ENCODE results near the gene FAM90A1. TPM values are rescaled to one million over a fixed set of nuclear protein-coding genes. Genes with fewer than 3 reads are reported as not detected.
A peak's percentile ranks its signal among the peaks of the same experiment; 100 is the strongest.
"Not testable (repeated sequence)": the region's sequence is repeated elsewhere in the genome, so short reads cannot be mapped to it uniquely, and the experiment has no call there.

Gene FAM90A1
- total RNA-seq, 8 experiments from 2014 or later: 0.31 to 0.93 (median 0.61) TPM

DNA sequence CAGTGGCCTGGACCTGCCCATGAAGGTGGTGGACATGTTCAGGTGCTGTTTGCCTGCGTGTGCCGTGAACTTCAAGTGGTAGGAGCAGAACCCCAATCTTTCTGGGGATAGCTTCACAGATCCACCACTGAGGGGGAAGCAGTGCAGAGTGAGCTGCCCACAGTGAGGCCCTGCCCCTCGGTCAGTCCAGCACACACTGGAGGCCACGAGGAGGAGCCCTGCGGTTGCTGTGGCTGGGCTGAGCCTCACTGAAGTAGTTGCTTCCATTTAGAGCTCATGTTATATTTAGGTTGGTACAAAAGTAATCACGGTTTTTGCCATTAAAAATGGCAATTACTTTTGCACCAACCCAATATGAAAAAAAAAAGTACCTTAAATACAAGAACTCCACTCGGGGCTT lies 2.1 kb upstream of the FAM90A1 start:
- ATAC-seq (replicated peaks in 6 of 8); H3K4me3 ChIP-seq; H3K4me1 ChIP-seq (replicated peaks in 1 of 2); in situ Hi-C loops (cut with MboI; ENCODE audit: low pct_unique_long_range_greater_than_20kb in 2 of 9, low sequenced_read_pairs in 9 of 9, unreplicated experiment in 9 of 9); H3K27ac ChIP-seq: not testable (repeated sequence)
- 66 to 80% methylated on average over 1 to 4 of the region's 7 CpGs; no CpG with 5 or more reads in 8 of the 10 experiments for WGBS, 10 experiments

DNA sequence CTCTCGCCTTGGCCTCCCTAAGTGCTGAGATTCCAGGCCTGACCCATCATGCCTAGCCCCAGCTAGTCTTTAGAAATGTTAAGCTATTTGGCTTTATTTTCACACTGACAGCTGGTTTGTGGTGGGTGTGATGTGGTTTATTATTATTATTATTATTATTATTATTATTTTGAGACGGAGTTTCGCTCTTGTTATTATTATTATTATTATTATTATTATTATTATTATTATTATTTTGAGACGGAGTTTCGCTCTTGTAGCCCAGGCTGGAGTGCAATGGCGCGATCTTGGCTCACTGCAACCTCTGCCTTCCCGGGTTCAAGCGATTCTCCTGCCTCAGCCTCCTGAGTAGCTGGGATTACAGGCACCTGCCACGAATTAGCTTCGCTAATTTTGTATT lies 1.2 kb upstream of the FAM90A1 start:
- ATAC-seq (replicated peaks in 6 of 8); H3K4me3 ChIP-seq; in situ Hi-C loops (cut with MboI; ENCODE audit: low pct_unique_long_range_greater_than_20kb in 2 of 9, low sequenced_read_pairs in 9 of 9, unreplicated experiment in 9 of 9); H3K4me1 ChIP-seq (replicated peaks in 1 of 2); H3K27ac ChIP-seq: not testable (repeated sequence)
- WGBS, 10 experiments: 79 to 100% (median 89%) methylated on average over 2 to 5 of the region's 11 CpGs; no CpG with 5 or more reads in 6 of the 10 experiments

- H3K27ac ChIP-seq; in situ Hi-C loops (cut with MboI; ENCODE audit: low pct_unique_long_range_greater_than_20kb in 2 of 9, low sequenced_read_pairs in 9 of 9, unreplicated experiment in 9 of 9); H3K4me3 ChIP-seq; H3K4me1 ChIP-seq (replicated peaks in 1 of 2); ATAC-seq (replicated peaks in 6 of 8): not testable (repeated sequence)
- WGBS, 10 experiments: 100% methylated on average over 1 of the region's 7 CpGs; no CpG with 5 or more reads in 9 of the 10 experiments
Measured at GRCh38 chr12:8227732-8228077, 287 bp upstream of the FAM90A1 start.

- in situ Hi-C loops (cut with MboI; ENCODE audit: low pct_unique_long_range_greater_than_20kb in 2 of 9, low sequenced_read_pairs in 9 of 9, unreplicated experiment in 9 of 9): no loop called here
- no peak for ATAC-seq (replicated peaks in 6 of 8)
- Histone ChIP-seq H3K27ac (no peak overlapping the region), H3K4me3 (no peak overlapping the region), H3K4me1 (replicated peaks in 1 of 2) (no peaks in the 10 kb centered on the region)
- WGBS, 10 experiments: 0 to 100% (median 86%) methylated on average over 1 to 8 of the region's 8 CpGs; no CpG with 5 or more reads in 1 of the 10 experiments
Measured at GRCh38 chr12:8226355-8226754, 1.1 kb downstream of the FAM90A1 start.

DNA sequence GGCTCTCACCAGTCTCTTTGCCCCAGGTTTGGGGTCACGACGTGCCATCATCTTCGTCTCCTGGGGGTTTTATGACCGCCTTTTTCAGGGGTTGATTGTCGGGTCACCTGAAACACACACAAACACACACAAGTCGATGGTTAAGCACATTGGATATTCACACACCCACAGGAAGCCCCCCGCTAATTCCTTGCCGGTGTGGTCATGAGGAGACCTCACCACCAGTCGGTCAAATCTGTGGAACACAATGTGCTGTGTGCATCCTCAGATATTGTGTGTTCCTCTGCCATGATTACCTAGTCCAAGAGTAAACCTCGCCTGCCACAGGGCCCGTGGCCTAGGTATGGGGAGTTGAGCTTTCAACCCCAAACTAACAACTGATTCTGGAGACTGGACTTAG lies 2.6 kb downstream of the FAM90A1 start:
- H3K4me3 ChIP-seq; ATAC-seq (replicated peaks in 6 of 8); H3K4me1 ChIP-seq (replicated peaks in 1 of 2); H3K27ac ChIP-seq: not testable (repeated sequence)
- in situ Hi-C loops (cut with MboI; ENCODE audit: low pct_unique_long_range_greater_than_20kb in 2 of 9, low sequenced_read_pairs in 9 of 9, unreplicated experiment in 9 of 9): loop anchor here in 1 of 9 experiments (25.0 kb wide), 1 partner anchor 112 kb away; the partner anchor contains the start of gene CLEC4A
- 100% methylated on average over 1 of the region's 11 CpGs; no CpG with 5 or more reads in 9 of the 10 experiments for WGBS, 10 experiments

DNA sequence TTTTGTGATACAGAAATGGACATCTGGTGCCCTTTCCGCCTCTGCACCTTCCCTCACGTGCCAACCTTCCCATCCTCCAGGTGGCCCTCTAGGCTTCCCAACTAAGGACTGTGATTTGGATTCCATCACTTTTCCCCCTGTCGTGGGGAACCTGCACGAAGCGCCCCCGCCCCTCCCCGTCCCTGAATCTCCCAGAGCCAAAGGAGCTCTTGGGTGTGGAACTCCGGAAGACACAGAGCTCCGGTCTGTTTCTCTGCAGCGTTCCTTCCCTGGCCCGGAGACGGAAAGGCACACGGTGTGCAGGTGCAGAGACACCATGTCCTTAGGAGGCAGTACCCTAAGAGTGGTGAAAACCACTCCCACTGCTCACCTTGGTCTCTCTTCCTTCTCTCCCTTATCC lies 3.8 kb downstream of the FAM90A1 start:
- in situ Hi-C loops (cut with MboI; ENCODE audit: low pct_unique_long_range_greater_than_20kb in 2 of 9, low sequenced_read_pairs in 9 of 9, unreplicated experiment in 9 of 9): loop anchor here in 1 of 9 experiments (25.0 kb wide), 1 partner anchor 111 kb away; the partner anchor contains the start of gene CLEC4A
- WGBS, 10 experiments: 61 to 93% (median 92%) methylated on average over 3 to 5 of the region's 13 CpGs; no CpG with 5 or more reads in 7 of the 10 experiments
- not testable (repeated sequence) for ATAC-seq (replicated peaks in 6 of 8)

GRCh38 chr12:8222303-8222702 lies 5.1 kb downstream of the FAM90A1 start:
- 88% methylated on average over 1 of the region's 16 CpGs; no CpG with 5 or more reads in 9 of the 10 experiments for WGBS, 10 experiments
- not testable (repeated sequence) for H3K4me3 ChIP-seq; H3K27ac ChIP-seq; ATAC-seq (replicated peaks in 6 of 8); H3K4me1 ChIP-seq (replicated peaks in 1 of 2)
- in situ Hi-C loops (cut with MboI; ENCODE audit: low pct_unique_long_range_greater_than_20kb in 2 of 9, low sequenced_read_pairs in 9 of 9, unreplicated experiment in 9 of 9): loop anchor here in 1 of 9 experiments (25.0 kb wide), 1 partner anchor 110 kb away; the partner anchor contains the start of gene CLEC4A

More for the DNA sequence above, 3.8 kb downstream of the FAM90A1 start:
- not testable (repeated sequence) for H3K4me1 ChIP-seq (replicated peaks in 1 of 2); H3K4me3 ChIP-seq; H3K27ac ChIP-seq

DNA sequence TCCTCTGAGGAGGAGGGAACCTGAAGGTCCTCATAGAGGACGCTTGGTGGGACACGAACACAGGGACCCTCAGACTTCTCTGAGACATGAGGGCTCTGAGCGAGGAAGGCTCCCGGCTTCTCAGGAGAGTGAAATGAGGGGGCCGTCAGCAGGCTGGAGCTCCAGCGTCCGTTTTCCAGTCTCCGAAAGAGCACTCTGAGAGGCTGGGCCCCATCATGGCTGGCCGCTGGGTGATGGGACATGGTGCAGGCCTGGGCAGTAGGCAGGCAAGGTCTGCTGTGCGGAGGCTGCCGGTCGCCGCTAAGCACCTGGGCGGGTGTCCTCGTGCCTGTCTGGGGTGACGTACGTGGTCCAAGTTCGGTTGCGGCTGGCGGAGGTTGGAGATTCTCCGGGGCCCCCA lies 5.6 kb downstream of the FAM90A1 start:
- 94 to 97% methylated on average over 10 to 15 of the region's 21 CpGs; no CpG with 5 or more reads in 8 of the 10 experiments for WGBS, 10 experiments
- not testable (repeated sequence) for H3K4me3 ChIP-seq; ATAC-seq (replicated peaks in 6 of 8); H3K4me1 ChIP-seq (replicated peaks in 1 of 2); H3K27ac ChIP-seq
- in situ Hi-C loops (cut with MboI; ENCODE audit: low pct_unique_long_range_greater_than_20kb in 2 of 9, low sequenced_read_pairs in 9 of 9, unreplicated experiment in 9 of 9): loop anchor here in 1 of 9 experiments (25.0 kb wide), 1 partner anchor 110 kb away; the partner anchor contains the start of gene CLEC4A

- not testable (repeated sequence) for H3K4me3 ChIP-seq; ATAC-seq (replicated peaks in 6 of 8); H3K27ac ChIP-seq; H3K4me1 ChIP-seq (replicated peaks in 1 of 2)
- WGBS, 10 experiments: 20 to 96% (median 82%) methylated on average over 1 to 12 of the region's 21 CpGs; no CpG with 5 or more reads in 4 of the 10 experiments
- in situ Hi-C loops (cut with MboI; ENCODE audit: low pct_unique_long_range_greater_than_20kb in 2 of 9, low sequenced_read_pairs in 9 of 9, unreplicated experiment in 9 of 9): loop anchor here in 1 of 9 experiments (25.0 kb wide), 1 partner anchor 109 kb away; the partner anchor contains the start of gene CLEC4A
Measured at GRCh38 chr12:8221375-8221774, 6.0 kb downstream of the FAM90A1 start.

GRCh38 chr12:8218711-8219382 lies 8.6 kb downstream of the FAM90A1 start:
- in situ Hi-C loops (cut with MboI; ENCODE audit: low pct_unique_long_range_greater_than_20kb in 2 of 9, low sequenced_read_pairs in 9 of 9, unreplicated experiment in 9 of 9): loop anchor here in 1 of 9 experiments (25.0 kb wide), 1 partner anchor 107 kb away; the partner anchor contains the start of gene CLEC4A
- 20 to 100% (median 84%) methylated on average over 2 to 14 of the region's 26 CpGs; no CpG with 5 or more reads in 3 of the 10 experiments for whole genome bisulfite sequencing, 10 experiments
- not testable (repeated sequence) for H3K4me3 ChIP-seq; ATAC-seq (replicated peaks in 6 of 8); H3K4me1 ChIP-seq (replicated peaks in 1 of 2); H3K27ac ChIP-seq

DNA sequence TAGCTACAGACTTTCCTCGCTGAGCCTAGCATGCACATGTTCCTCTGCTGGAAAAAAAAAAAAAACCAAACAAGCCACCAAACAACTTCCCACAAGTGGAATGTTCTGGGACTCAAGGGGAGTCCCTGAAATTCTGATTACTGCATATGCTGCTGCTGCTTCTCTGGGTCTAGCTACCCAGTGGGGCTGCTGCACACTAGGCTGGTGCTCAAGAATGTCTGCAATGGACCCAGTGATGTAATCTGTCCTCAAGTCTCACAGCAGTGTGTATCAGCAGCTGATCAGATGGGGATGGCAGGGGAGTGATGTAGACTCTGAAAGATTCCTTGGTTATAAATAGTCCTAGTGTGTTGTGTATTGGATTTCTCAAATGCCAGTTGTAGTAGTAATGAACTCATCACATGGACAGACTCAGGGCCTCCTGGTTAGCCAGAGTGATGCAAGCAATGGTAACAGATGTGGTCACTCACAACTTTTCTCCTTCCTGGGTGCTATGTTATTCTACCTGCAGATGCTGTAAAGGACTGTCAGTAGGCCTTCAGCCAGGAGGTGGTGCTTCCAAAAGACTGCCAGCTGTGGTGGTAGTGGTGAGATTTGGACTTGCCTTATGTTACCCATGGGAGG lies 29.6 kb downstream of the FAM90A1 start:
- peak in 2 of 8 experiments; percentile 34 to 65 for ATAC-seq (replicated peaks in 6 of 8)
- H3K4me1 ChIP-seq (replicated peaks in 1 of 2); in situ Hi-C loops (cut with MboI; ENCODE audit: low pct_unique_long_range_greater_than_20kb in 2 of 9, low sequenced_read_pairs in 9 of 9, unreplicated experiment in 9 of 9); H3K27ac ChIP-seq; H3K4me3 ChIP-seq: not testable (repeated sequence)
- 80 to 88% methylated on average over 1 of the region's 1 CpG; no CpG with 5 or more reads in 8 of the 10 experiments for WGBS, 10 experiments

- WGBS, 10 experiments: no CpG with 5 or more reads among the region's 2 CpGs
- H3K27ac ChIP-seq; ATAC-seq (replicated peaks in 6 of 8); in situ Hi-C loops (cut with MboI; ENCODE audit: low pct_unique_long_range_greater_than_20kb in 2 of 9, low sequenced_read_pairs in 9 of 9, unreplicated experiment in 9 of 9); H3K4me1 ChIP-seq (replicated peaks in 1 of 2); H3K4me3 ChIP-seq: not testable (repeated sequence)
Measured at GRCh38 chr12:8188088-8188487, 39.3 kb downstream of the FAM90A1 start.

DNA sequence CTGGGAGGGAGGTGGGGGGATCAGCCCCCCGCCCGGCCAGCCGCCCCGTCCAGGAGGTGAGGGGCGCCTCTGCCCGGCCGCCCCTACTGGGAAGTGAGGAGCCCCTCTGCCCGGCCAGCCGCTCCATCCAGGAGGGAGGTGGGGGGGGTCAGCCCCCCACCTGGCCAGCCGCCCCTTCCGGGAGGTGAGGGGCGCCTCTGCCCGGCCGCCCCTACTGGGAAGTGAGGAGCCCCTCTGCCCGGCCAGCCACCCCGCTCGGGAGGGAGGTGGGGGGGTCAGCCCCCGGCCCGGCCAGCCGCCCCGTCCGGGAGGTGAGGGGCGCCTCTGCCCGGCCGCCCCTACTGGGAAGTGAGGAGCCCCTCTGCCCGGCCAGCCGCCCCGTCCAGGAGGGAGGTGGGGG lies 43.2 kb downstream of the FAM90A1 start:
- peaks cover 5 to 11% of the 10 kb centered on the region in 2 donors for H3K4me1 ChIP-seq (replicated peaks in 1 of 2)
- in situ Hi-C loops (cut with MboI; ENCODE audit: low pct_unique_long_range_greater_than_20kb in 2 of 9, low sequenced_read_pairs in 9 of 9, unreplicated experiment in 9 of 9); H3K27ac ChIP-seq; ATAC-seq (replicated peaks in 6 of 8); H3K4me3 ChIP-seq: not testable (repeated sequence)
- WGBS, 10 experiments: no CpG with 5 or more reads among the region's 28 CpGs

Data from motor neuron (in vitro differentiated cells).